Purkinje cell (primary cell): Measurements from ENCODE around the gene FOXL3. TPM values are rescaled to one million over a fixed set of nuclear protein-coding genes. Genes with fewer than 3 reads are reported as not detected.

Source experiments
- polyA plus RNA-seq: library from polyadenylated mRNA; unstranded; fragments of >200 nt; fragmentation: Nextera tagmentation; gene quantifications from 2 replicates; pipeline ENCODE4 v1.2.1, GENCODE V29; 2014

The FOXL3 gene
- polyA plus RNA-seq: not detected in 2 replicates

GRCh38 chr7:289756-290553 is at the start of gene FOXL3:
Gene FOXL3 (plus strand): TSS chr7:290170. CDS start chr7:290170, 0 bp downstream.

Other genes starting within 250 kb of the FOXL3 start
- 5.2 and 10.9 TPM in 2 replicates for gene FAM20C, start 97.6 kb upstream of the FOXL3 start, polyA plus RNA-seq
- gene PDGFA, start 229.7 kb downstream of the FOXL3 start, polyA plus RNA-seq: 54.9 and 56.7 TPM in 2 replicates